ENCODE data around the gene NDST3. TPM values are rescaled to one million over a fixed set of nuclear protein-coding genes. Genes with fewer than 3 reads are reported as not detected.

The NDST3 gene
- polyA plus RNA-seq, 1 donor (not counting 4 experiments of a cell fraction or from before 2014, with no cell fraction given): not detected

DNA sequence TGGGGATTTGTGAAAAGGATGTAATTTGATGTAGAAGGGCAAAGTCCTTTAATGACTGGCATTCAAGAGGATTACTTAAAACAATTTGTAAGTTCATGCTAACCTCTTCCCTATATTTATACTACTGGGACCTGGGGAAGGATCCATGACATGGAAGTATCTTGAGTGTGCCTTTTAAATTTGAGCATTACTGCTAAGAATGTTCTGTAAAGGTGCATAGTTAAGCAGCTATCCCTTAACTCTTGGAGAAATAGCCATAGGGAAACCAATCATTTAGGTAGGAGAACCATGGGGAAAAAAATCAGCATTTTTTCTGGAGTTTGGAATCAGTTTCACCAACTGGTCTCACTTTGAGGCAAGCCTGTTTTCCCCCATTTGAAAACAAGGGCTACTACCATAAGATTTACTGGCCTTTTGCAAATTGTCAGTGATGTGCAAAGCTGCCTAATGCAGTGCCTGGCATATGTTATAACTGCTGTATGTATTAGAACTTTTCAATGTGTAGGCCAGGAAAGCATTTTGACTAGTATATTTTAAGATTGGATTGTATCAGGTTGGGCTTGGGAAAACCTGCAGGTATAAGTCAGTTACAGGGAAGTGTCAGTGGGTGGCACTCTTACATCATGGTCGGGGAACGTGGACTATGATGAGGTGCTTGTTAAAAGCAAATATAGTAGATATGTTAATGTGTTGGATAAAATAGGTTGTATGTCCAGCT, 246.4 kb downstream of the NDST3 start:
- H3K79me2 ChIP-seq (ENCODE audit: control insufficient read depth, insufficient read depth, low read length): peaks cover 15% of the 10 kb centered on the region
- peak overlapping the region; percentile 99 for H3K9ac ChIP-seq (ENCODE audit: control insufficient read depth, extremely low read depth, insufficient read depth, low read length)
- H3K9me1 ChIP-seq (ENCODE audit: control insufficient read depth, extremely low read depth, insufficient read depth, low read length): no peaks in the 10 kb centered on the region
- no peak overlapping the region for H2AFZ ChIP-seq (ENCODE audit: control insufficient read depth, low read length)
- H3K27ac ChIP-seq (ENCODE audit: control insufficient read depth, insufficient read depth, low read length): peak overlapping the region; percentile 97
- DNase-seq (ENCODE audit: low read depth, low spot score): no peak
- H4K20me1 ChIP-seq (ENCODE audit: control insufficient read depth, extremely low read depth, insufficient read depth, low read length): no peaks in the 10 kb centered on the region
- dilution Hi-C loops (cut with MboI; ENCODE audit: extremely low pct_ligation_motif_present, low sequenced_read_pairs): no loop called here
- no peaks in the 10 kb centered on the region for H3K27me3 ChIP-seq (ENCODE audit: control insufficient read depth, extremely low read depth, insufficient read depth, low read length)
- peaks cover 26% of the 10 kb centered on the region for H3K4me1 ChIP-seq (ENCODE audit: control insufficient read depth, extremely low read depth, insufficient read depth, low read length)
- FAIRE-seq: peak; percentile 72
- no peaks in the 10 kb centered on the region for H3K9me3 ChIP-seq (ENCODE audit: control insufficient read depth, low read depth, low read length)
- peak overlapping the region; percentile 89 for H3K4me2 ChIP-seq (ENCODE audit: control insufficient read depth, extremely low read depth, insufficient read depth, low read depth, low read length)
- TF ChIP-seq, protein P1, sequence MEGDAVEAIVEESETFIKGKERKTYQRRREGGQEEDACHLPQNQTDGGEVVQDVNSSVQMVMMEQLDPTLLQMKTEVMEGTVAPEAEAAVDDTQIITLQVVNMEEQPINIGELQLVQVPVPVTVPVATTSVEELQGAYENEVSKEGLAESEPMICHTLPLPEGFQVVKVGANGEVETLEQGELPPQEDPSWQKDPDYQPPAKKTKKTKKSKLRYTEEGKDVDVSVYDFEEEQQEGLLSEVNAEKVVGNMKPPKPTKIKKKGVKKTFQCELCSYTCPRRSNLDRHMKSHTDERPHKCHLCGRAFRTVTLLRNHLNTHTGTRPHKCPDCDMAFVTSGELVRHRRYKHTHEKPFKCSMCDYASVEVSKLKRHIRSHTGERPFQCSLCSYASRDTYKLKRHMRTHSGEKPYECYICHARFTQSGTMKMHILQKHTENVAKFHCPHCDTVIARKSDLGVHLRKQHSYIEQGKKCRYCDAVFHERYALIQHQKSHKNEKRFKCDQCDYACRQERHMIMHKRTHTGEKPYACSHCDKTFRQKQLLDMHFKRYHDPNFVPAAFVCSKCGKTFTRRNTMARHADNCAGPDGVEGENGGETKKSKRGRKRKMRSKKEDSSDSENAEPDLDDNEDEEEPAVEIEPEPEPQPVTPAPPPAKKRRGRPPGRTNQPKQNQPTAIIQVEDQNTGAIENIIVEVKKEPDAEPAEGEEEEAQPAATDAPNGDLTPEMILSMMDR (optimal IDR thresholded peaks at IDR 0.05 in 1 of 3, IDR thresholded peaks at IDR 0.05 in 1 of 3, conservative IDR thresholded peaks at IDR 0.05 in 1 of 3; ENCODE audit: extremely low read depth in 1 of 3, insufficient read depth in 2 of 3, low read length in 3 of 3): peak; percentile 45 to 73 (median 71)
- no peak for TF ChIP-seq EZH2 (IDR thresholded peaks at IDR 0.05; ENCODE audit: low read length)
- peak overlapping the region; percentile 84 to 98 (median 94) for H3K4me3 ChIP-seq (ENCODE audit: control insufficient read depth in 2 of 3, extremely low read depth in 1 of 3, insufficient read depth in 2 of 3, low read depth in 1 of 3, low read length in 3 of 3)
- H3K36me3 ChIP-seq (ENCODE audit: control insufficient read depth in 2 of 2, extremely low read depth in 1 of 2, insufficient read depth in 2 of 2, low read length in 2 of 2): peaks cover 2 to 19% of the 10 kb centered on the region in 2 experiments

DNA sequence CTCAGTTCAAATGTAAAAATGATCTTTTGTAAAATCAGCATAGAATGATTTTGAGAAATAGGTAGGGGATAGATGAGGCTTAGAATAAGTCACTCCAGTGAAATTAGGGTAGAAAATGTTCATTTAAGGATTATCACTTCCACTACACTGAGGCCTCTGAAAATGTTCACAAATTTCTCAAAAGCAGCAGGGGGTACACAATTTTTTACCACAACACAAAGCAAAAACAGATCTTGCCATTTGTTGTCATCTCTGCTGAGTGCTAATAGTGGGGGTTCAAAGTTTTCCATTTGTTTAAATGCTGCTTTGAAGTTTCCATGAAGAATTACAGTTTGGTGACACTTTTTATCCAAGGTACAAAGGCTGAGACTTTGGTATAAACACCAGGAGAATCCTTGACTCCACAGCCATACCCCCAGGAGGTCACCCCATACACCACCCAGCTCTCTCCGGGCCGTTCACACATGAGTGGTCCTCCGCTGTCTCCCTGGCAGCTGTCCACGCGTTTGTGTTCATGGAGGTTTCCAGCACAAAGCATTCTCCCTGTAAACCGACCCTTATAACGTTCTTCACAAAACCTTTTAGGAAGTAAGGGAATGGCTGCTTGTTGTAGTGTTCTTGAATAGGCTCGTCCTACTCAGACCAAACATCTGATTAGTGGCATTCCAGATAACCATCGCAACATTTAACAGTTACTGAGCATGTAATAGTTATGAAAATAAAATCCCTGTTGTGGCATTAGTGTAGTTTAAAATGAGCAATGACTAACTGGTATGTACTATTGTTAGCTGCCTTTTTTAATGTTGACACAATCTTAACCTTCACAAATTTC, 247.5 kb downstream of the NDST3 start:
- H3K9ac ChIP-seq (ENCODE audit: control insufficient read depth, extremely low read depth, insufficient read depth, low read length): no peak overlapping the region
- no peaks in the 10 kb centered on the region for H4K20me1 ChIP-seq (ENCODE audit: control insufficient read depth, extremely low read depth, insufficient read depth, low read length)
- no peaks in the 10 kb centered on the region for H3K9me3 ChIP-seq (ENCODE audit: control insufficient read depth, low read depth, low read length)
- H3K79me2 ChIP-seq (ENCODE audit: control insufficient read depth, insufficient read depth, low read length): peaks cover 15% of the 10 kb centered on the region
- no peaks in the 10 kb centered on the region for H3K9me1 ChIP-seq (ENCODE audit: control insufficient read depth, extremely low read depth, insufficient read depth, low read length)
- dilution Hi-C loops (cut with MboI; ENCODE audit: extremely low pct_ligation_motif_present, low sequenced_read_pairs): no loop called here
- H2AFZ ChIP-seq (ENCODE audit: control insufficient read depth, low read length): no peak overlapping the region
- H3K4me2 ChIP-seq (ENCODE audit: control insufficient read depth, extremely low read depth, insufficient read depth, low read depth, low read length): no peak overlapping the region
- peak overlapping the region; percentile 13 for H3K27ac ChIP-seq (ENCODE audit: control insufficient read depth, insufficient read depth, low read length)
- H3K27me3 ChIP-seq (ENCODE audit: control insufficient read depth, extremely low read depth, insufficient read depth, low read length): no peaks in the 10 kb centered on the region
- H3K4me1 ChIP-seq (ENCODE audit: control insufficient read depth, extremely low read depth, insufficient read depth, low read length): peaks cover 37% of the 10 kb centered on the region
- peaks cover 2 to 19% of the 10 kb centered on the region in 2 experiments for H3K36me3 ChIP-seq (ENCODE audit: control insufficient read depth in 2 of 2, extremely low read depth in 1 of 2, insufficient read depth in 2 of 2, low read length in 2 of 2)
- TF ChIP-seq, protein P1 (optimal IDR thresholded peaks at IDR 0.05 in 1 of 3, IDR thresholded peaks at IDR 0.05 in 1 of 3, conservative IDR thresholded peaks at IDR 0.05 in 1 of 3; ENCODE audit: extremely low read depth in 1 of 3, insufficient read depth in 2 of 3, low read length in 3 of 3): no peak
- TF ChIP-seq EZH2 (IDR thresholded peaks at IDR 0.05; ENCODE audit: low read length): no peak
- H3K4me3 ChIP-seq (ENCODE audit: control insufficient read depth in 2 of 3, extremely low read depth in 1 of 3, insufficient read depth in 2 of 3, low read depth in 1 of 3, low read length in 3 of 3): no peak overlapping the region
- no peak for FAIRE-seq
- DNase-seq (ENCODE audit: low read depth, low spot score): no peak
